MV-4-11 (cell line): ENCODE data around the gene SCTR.

Experiments
- DNase-seq: peaks from one replicate; lab custom pipeline; 2025; lab: John Stamatoyannopoulos, UW

Gene SCTR

DNA sequence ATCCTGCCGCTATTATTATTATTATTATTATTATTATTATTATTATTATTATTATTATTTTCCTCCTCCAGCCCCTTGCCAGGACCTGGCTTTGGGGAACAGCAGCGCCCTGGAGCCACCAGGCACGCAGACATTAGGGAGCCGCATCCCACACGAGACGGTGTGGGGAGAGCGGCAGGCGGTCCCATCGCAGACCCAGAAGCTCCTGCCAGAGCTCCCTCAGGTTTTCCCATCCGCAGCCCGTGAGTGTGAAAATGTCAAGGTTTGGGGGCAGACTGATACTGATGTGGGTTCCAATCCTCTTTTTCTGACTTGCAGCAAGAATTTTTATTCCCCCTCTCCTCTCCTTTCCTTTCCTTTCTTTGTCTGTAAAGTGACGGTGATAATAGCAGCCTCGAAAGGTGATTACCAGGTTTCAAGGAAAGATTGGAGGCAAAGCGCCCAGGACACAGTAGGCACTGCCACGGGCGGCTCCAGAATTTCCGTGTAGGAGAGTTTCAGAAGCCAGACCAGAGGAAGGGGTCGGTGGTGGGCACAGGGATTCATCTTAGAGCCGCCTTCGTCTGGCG is 816 bp downstream of the SCTR start:
- no peak for DNase-seq

DNA sequence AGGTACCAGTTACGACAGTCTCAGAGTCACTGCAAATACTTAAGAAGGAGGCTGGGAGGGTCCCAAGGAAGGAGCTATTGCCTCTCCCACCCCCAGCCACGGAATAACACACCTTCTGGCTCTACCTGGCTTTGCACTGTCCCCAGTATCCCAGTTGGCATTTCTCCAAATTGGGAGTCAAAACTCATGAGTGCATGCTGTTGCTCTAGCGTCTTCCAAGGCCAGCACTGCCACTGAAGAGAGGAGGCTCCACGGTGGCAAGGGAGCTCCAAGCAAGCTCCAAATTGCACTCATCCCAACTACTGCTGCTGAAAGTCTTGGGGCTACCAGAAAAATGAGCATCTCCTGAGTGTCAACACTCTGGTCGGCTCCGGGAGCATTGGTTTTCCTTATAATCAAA is 1.6 kb downstream of the SCTR start:
- no peak for DNase-seq

DNA sequence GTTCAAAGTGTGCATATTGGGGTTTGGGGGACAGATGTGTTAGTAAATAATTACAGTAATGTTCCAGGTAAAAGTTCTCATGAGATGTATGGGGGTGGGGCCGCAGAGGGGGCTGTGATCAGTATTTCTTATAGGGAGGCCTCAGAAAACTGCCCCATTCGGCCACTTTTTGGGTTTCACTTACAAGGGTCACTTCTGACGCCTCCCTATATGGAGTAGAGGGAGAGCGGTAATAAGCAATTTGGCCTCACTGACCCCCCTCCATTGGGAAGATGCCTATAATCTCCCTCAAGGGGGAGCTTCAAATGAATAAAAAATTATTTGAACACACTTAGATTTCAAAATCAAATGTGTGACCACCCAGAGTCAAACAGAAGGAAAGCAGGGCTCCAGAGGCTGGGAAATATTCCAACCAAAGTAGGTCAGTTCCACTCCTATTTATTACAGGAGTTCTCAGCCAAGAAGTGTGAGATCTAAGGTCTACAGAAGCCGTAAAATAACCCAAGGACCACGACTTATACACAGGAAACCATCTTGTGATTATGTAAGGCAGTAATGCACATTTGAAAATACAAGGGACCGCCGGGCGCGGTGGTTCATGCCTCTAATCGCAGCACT is 2.7 kb downstream of the SCTR start:
- DNase-seq, result no peak

DNA sequence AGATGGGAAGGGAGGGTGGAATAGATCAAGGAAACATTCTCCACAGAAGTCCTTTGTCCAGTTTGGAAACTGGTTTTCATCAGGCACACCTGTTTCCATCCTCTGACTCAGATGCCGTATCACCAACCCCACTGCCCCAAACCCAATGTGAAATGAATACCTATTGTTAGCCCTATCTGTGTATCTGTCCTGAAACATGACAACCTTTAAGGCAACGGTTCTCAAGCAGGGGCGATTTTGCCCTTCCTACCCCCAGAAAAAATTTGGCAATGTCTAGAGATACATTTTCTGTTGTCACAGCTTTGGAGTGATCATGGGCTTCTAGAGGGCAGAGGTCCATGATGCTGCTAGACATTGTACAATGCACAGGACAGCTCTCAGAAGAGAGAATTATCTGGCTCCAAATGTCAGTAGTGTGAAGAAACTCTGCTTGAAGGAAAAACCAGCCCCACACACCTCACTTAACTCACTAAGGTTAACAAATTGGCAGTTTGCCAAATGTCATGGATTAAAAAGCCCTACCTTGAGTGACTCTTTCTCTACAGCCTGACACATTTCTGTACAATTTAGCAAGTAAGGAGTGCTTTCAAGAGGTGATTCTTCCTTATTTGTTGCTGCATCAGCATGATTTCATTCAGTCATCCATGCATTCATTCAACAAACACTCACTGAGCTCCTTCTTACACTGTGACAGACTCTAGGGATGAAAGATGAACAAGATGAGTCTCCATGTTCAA is 3.4 kb downstream of the SCTR start:
- no peak for DNase-seq

DNA sequence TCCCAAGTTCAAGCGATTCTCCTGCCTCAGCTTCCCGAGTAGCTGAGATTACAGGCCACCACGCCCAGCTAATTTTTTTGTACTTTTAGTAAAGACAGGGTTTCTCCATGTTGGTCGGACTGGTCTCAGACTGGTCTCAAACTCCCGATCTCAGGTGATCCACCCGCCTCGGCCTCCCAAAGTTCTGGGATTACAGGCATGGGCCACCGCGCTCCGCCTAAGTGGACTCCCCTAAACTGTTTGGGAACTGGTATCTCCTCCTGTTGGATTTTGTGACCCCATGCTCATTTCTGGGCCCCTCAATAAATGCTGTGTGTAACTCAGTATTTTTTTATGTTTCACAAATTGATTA is 5.2 kb downstream of the SCTR start:
- DNase-seq, result no peak

DNA sequence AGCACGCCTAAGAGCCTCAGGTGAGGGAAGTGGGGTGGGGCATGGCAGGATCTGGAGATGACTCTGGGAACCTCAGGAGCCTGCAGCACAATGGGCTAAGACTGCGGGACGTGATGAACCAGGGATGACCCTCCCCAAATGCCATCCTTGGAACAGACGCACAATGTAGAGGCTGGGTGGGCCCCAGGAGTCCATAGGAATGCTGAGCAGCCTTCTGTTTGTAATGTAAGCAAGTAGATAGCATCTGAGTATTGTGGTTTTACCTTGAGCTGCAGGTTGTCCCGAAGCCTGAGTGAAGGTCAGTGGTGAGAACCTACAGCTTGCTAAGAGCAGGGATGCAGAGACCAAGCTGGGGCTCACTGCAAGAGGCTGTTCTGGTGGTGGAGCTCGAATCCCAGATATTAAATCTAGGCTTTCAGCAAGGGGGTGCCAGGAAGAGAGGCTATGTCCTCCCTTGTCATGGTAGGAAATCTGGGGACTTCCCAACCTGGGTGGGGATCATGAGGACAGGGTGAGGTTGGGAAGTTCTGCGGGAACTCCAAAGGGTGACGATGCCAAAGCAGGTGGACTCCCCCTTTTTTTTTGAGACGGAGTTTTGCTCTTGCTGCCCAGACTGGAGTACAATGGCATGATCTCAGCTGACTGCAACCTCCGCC is 5.8 kb downstream of the SCTR start:
- no peak for DNase-seq

DNA sequence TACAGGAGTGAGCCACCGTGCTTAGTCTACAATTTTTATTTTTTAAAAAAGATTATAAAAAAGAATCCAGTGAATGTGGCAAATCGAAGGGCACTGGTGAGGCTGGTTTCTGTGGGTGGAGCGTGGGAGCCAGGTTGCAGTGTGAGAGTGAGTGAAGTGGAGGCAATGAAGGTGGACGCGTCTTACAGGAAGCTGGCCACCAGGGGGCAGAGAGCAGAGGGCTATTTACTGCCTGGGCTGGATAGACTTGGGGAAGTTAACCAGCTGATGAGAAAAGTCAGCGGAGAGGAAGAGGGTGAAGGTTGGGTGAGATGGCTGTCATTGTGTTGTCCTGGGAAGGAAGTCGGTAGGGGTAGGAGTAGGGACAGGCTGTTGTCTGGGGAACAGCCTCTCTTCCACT is 6.8 kb downstream of the SCTR start:
- DNase-seq, result peak; percentile 80

DNA sequence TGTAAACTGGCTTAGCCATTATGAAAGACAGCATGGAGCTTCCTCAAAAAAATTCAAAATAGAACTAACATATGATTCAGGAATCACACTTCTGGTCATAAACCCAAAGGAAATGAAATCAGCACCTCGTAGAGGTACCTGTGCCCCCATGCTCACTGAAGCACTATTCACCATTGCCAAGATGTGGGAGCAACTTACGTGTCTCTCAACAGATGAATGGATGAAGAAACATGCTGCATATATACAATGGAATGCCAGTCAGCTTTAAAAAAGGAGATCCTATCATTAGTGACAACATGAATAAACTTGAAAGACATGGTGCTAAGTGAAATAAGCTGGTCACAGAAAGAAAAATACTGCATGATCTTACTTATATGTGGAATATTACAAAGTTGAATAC is 8.2 kb downstream of the SCTR start:
- no peak for DNase-seq

DNA sequence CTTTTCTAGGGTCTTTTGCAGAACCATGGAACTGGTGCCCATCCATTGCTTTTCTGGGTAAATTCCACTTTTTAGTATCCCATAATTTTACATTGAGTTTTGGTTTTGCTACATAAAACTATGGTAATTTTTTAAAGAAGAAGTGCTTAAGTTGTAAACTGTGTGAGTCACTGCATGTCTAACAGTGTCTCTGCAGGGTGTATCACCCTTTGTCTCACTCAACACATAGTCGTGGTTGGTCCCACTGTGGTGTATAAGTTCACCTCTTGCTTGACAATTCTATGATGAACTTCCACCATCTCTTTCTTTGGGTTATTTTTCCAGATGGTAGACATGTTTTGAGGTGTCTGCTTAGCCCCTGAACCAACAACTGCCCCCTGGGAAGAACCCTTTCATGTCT is 10.5 kb downstream of the SCTR start:
- DNase-seq, result no peak

DNA sequence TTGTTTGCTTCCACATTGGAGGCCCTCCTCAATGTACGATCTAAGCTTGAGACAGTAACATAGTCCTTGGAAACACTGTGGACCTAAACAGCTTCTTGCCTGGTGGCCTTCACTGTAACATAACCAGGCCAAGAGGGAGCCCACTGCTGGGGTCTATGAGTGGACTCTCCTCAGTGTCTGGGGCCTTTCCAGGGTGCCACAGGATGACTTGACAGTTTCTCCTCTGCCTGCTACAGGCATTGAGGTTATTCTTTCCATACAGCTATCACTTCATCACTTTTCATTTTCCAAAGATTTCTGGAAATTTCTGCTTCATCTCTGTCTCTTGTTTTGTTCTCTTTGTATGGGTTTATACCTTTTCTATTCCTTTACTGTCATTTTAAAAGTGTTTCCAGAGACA is 11.3 kb downstream of the SCTR start:
- no peak for DNase-seq

DNA sequence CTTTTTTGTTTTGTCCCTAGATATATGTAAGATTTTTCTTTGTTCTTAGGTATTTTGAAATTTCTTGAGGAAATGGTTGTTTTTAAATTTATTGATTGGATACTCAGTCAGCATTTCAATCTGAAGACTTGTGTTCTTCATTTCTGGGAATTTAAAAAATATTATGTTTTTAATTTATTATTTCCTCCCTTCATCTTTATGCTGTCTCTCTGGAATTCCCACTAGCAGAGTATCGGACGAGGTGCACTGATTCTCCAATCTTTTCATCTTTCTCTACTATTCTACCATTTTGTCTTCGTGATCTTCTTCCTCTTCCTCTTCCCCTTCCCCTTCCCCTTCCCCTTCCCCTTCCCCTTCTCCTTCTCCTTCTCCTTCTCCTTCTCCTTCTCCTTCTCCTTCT is 12.3 kb downstream of the SCTR start:
- DNase-seq, result no peak

DNA sequence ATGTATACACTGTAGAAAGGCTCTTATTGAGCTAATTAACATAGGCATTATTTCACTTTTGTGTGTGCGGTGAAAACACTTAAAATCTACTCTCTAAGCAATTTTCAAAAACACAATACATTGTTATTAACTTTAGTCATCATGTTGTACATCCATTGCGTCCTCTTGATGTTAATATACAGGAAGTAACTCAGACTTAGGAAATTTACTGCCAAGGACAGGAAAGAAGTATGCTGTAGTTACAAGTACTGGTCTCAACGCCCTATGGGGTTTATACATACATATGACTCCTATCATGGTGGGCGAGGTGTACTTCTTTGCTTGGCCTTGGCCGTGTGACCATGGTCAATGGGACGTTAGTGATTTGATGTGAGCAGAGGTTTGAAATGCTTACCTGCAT is 15.5 kb downstream of the SCTR start:
- DNase-seq, result no peak

DNA sequence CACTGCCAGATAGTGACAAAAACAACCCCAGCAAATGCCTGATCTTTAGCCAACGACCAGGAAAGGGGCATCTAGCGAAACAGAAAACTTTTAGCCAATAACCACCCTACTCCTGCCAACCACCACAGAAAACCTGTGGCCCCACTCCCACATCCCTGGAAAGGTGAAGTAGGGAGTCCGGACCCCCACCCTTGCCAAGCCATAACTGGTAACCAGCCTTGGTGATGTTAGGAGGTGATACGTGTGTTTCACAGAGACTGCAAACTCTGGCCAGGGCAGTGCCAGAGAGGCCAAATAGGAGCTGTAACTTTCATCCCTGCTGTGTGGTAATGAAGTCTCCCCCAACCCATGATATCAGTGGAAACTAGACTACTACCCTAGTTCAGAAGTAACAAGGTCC is 27.6 kb downstream of the SCTR start:
- no peak for DNase-seq

DNA sequence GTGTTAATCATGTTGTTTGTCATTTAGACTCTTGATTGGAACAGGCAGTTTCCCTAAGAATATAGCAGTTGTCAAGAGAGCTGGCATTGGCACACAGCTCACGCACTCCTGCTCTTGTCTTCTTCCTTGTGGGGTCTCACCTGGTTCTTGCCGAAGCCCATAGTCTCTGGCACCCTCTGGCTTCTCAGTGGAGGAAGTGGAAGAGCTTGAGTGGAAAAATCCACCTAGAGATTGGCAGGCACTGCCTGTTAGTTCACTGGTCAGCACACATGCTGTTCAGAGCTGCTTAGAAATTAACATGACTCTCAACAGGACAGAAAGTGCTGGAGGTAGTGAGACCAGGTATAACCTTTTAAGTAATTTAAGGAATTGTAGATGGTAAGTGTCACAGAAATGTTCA is 28.3 kb downstream of the SCTR start:
- no peak for DNase-seq

DNA sequence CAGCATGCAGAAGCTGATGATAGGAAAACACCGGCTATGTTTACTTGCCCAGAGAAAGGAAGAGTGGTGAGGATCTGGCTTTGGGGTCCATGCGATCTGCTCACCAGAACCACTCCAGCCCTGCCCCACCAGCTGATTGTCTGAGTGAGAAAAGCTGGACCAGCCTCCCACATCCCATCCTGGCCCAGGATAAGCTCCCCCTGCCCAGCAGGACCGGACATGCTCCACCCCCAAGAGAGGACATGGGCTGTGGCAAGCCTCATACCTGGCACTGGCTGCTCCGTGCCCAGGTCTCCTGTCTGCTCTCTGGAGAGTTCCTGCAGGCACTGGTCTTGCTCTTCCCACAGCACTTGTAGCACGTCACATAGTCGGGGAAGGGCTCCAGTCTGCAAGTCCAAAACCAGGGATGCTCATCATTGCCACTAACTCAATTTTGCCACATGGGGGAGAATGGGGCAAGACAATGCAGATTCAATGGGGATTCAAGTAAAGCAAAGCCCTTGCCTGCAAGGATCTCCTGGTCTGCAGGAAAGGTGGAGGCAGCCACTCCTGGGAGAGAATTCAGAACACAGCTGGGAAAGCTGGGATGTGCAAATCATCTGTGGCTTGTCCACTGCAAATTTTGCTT is 30.0 kb downstream of the SCTR start:
- DNase-seq, result no peak

DNA sequence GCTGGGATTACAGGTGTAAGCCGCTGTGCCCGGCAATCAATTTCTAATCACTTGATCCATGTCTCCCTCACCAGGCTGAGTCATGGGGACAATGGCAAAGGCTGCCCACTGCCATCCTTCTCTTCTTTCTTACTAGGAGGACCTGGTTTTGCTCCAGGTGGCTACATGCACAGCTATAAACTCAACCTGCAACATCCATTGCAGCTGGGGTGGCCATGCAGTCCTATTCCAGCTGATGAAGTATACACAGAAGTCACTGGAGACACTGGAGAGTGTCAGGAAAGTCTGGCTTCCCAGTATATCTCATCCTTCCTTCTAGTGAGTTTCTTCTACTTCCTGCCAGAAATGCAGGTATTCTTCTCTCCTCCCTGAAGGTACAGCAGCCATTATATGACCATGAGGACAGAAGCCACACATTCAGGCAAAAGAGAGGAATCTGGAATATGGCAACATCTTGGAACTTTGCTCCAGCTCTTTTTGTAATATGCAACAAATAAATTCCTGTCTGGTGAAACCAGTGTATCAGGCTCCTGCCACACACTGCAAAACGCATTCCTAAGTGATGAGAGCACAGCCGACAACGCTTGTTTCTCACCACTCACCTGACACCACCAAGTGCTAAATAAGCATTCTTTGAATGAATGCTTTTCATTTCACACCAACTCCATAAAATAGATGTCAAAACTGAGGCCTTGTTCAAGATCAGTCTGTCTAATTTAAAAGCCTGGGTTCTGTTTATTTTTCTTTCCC is 32.3 kb downstream of the SCTR start:
- no peak for DNase-seq

DNA sequence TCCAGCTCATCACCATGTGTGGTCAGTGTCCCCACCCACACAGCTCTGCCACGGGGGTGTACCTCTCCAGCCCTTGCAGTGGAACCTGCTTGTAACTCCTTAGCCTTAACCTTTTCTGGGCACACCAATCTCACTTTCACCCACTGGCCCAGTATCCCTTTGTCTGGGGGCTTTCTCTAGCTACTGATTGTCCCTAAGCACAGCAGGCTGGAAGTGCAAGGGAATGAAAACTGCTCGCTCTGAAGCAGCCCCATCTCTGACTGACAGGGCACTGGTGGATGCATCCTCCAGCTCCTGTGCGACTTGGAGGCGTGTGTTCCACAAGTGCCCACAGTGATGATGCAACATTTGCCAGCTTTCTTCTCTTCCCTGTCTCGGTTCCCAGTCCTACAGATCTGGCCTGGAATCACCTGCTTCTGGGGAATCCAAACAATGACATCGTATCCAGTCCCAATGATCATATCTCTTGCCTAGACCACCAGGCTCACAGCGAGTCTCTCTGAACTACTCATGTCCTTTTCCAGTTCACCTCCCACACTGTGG is 33.6 kb downstream of the SCTR start:
- DNase-seq, result no peak

DNA sequence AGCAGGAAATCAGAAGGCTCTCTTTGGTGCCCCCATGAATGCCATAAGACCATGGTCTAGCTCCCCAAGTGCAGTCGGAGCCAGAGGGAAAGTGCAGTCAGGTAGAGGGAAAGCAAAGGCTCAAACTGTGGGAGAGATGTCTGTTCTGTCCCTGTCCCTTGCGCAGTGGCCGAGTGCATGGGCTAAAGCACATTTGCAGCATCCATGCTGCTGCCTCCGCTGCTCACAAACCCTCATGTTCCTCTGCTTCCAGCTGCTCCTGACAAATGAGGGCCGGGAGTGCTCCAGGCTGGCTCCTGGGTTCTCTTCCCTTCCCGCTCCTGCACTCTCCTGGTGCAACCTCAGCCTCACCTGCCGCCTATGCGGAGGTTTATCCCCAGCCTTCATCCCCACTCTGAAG is 34.2 kb downstream of the SCTR start:
- no peak for DNase-seq

DNA sequence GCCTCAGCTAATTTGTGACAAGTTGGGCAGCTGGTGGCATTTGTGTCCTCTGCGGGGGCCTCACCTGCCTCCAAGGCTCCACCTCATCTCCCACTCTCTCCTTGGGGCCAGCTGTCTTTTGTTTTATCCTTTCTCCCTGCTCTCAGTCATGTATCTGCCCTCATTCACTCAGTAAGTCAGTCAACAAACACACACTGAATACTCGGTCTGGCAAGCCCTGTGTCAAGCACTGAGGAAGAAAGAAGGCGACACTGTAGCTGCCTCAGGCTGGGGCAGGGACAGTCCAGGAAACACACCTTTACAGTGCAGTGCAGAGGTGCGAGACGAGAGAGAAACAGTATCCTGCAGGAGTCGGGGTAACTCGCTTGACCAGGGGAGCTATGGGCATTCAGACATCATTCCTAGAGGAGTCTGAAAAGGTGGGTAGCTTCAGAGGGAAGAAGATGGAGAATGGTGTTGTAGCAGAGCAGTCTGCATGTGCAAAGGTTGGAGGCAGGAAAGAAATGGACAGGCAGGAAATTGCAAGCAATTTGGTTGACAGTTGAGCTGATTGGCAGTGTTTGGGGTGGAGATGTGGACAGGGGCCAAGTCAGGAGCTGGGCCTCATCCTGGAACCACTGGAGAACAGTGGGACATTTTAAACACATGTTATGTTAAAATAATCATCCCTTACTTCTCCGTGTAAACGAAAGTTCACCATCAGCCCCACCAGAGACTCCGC is 34.9 kb downstream of the SCTR start:
- DNase-seq, result no peak

DNA sequence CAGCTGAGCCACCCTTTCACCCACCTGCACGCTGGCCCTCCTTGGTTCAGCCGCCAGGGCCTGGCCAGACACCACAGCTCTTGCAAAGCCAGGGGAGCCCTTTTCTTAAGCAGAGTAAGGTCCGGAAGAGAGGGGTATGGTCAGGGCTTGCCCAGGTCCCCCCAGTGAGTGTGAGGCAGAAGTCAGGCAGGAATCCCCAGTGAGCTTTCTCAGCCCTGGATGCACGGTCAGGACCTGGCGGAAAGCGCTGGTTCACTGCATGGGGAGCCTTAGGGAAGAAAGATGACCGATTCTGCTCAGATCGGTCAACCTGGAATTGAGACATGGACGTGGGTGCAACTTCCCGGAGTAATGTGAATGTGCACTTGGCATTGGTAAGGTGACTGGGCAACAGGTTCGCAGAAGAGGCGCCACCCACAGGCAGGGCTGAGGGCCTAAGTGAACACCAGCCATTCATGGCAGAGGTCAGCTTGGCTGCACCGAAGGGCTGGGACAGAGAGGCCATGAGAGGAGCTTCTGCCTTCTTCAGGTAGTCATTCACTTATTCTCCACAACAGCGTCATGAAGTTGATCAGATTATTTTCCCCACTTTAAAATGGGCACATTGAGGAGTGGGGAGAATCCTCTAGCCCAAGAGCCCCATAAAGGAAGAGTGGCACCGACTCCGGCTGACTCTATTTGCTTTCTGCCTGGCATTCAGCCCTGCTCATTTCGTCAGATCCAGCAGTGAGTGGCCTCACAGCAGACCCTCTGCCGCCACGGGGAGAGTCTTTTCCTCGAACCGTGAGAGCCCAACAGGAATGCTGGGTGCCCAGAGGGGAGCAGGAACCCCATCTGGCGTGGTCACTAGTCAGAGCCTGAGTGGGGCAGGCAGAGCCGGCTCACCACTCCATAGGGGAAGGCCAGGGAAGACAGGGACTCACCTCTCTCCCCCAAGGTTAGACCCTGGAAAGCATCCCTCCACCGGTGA is 35.8 kb downstream of the SCTR start:
- DNase-seq, result no peak
